Esophagus mucosa (tissue), 1 donor: Measurements from ENCODE around the gene SPEF1. TPM values are rescaled to one million over a fixed set of nuclear protein-coding genes. Genes with fewer than 3 reads are reported as not detected.
A peak's percentile ranks its signal among the peaks of the same experiment; 100 is the strongest.

Experiments used
- ATAC-seq: fragments of 200-7000 bp; cut with Tn5 transposase; one replicate; pipeline ENCODE4 v1.9.1; 2020
- total RNA-seq: library from RNA; stranded (reverse); gene quantifications from one replicate; pipeline ENCODE4 v1.2.4, GENCODE V29; 2023
- donor health status: DM: yes; HTN: yes; CAD: no.

Gene SPEF1
- total RNA-seq, 1 donor from 2014 or later, result not detected

- no peak for ATAC-seq
Observed at GRCh38 chr20:3745686-3746173, 35.5 kb downstream of the SPEF1 start.

GRCh38 chr20:3744806-3745685 is 36.2 kb downstream of the SPEF1 start:
- ATAC-seq, result peak; percentile 88

GRCh38 chr20:3744037-3744436 is 37.2 kb downstream of the SPEF1 start:
- no peak for ATAC-seq

GRCh38 chr20:3743251-3743650 is 38.0 kb downstream of the SPEF1 start:
- no peak for ATAC-seq

GRCh38 chr20:3741836-3742458 is 39.3 kb downstream of the SPEF1 start:
- no peak for ATAC-seq

- no peak for ATAC-seq
Observed at GRCh38 chr20:3740615-3741301, 40.5 kb downstream of the SPEF1 start.

GRCh38 chr20:3739926-3740451 is 41.3 kb downstream of the SPEF1 start:
- no peak for ATAC-seq

- peak; percentile 40 for ATAC-seq
Observed at GRCh38 chr20:3739054-3739925, 42.0 kb downstream of the SPEF1 start.

- ATAC-seq, result no peak
Observed at GRCh38 chr20:3738111-3739053, 42.9 kb downstream of the SPEF1 start.

GRCh38 chr20:3735768-3736167 is 45.5 kb downstream of the SPEF1 start:
- ATAC-seq, result no peak

- ATAC-seq, result peak; percentile 55
Observed at GRCh38 chr20:3734111-3734843, 47.0 kb downstream of the SPEF1 start.

- ATAC-seq, result no peak
Observed at GRCh38 chr20:3733119-3733995, 47.9 kb downstream of the SPEF1 start.

- ATAC-seq, result no peak
Observed at GRCh38 chr20:3732327-3733118, 48.7 kb downstream of the SPEF1 start, which contains the start of gene HSPA12B. Gene HSPA12B, plus strand, starts transcription at chr20:3732685. Its CDS starts 5,990 bp downstream, at chr20:3738675.

- no peak for ATAC-seq
Observed at GRCh38 chr20:3731944-3732326, 49.3 kb downstream of the SPEF1 start.

GRCh38 chr20:3730803-3731672 is 50.2 kb downstream of the SPEF1 start:
- no peak for ATAC-seq

GRCh38 chr20:3729811-3730540 is 51.3 kb downstream of the SPEF1 start:
- no peak for ATAC-seq
